ENCODE results near the gene CCNI2.
"Not testable (repeated sequence)": the region's sequence is repeated elsewhere in the genome, so short reads cannot be mapped to it uniquely, and the experiment has no call there.

The CCNI2 gene

GRCh38 chr5:132785365-132785764 is 38.1 kb downstream of the CCNI2 start:
- no peak for DNase-seq

GRCh38 chr5:132785864-132786263 is 38.6 kb downstream of the CCNI2 start:
- no peak for DNase-seq

GRCh38 chr5:132787076-132787475 is 39.9 kb downstream of the CCNI2 start:
- DNase-seq: no peak

- DNase-seq: no peak
Measured at GRCh38 chr5:132788508-132788907, 41.3 kb downstream of the CCNI2 start.

- no peak for DNase-seq
Measured at GRCh38 chr5:132788990-132789886, 42.0 kb downstream of the CCNI2 start.

- no peak for DNase-seq
Measured at GRCh38 chr5:132790201-132790865, 43.1 kb downstream of the CCNI2 start.

- no peak for DNase-seq
Measured at GRCh38 chr5:132791026-132791425, 43.8 kb downstream of the CCNI2 start.

GRCh38 chr5:132797651-132798050 is 50.4 kb downstream of the CCNI2 start:
- DNase-seq: no peak

GRCh38 chr5:132799392-132799791 is 52.2 kb downstream of the CCNI2 start:
- DNase-seq: no peak

- no peak for DNase-seq
Measured at GRCh38 chr5:132800545-132800944, 53.3 kb downstream of the CCNI2 start.

GRCh38 chr5:132802044-132802684 is 54.9 kb downstream of the CCNI2 start:
- DNase-seq: no peak

GRCh38 chr5:132802685-132803066 is 55.5 kb downstream of the CCNI2 start:
- DNase-seq: not testable (repeated sequence)

Data from CD4-positive, alpha-beta T cell treated with Interferon alpha-2 for 1 hour (primary cell).